Right lobe of liver (tissue), 6 donors: Measurements from ENCODE around the gene LTBR. TPM values are rescaled to one million over a fixed set of nuclear protein-coding genes. Genes with fewer than 3 reads are reported as not detected.
A peak's percentile ranks its signal among the peaks of the same experiment; 100 is the strongest.

Experiments
- ATAC-seq, 4 donors: fragments of 200-7000 bp; cut with Tn5 transposase; one replicate each; pipeline ENCODE4 v1.9.1; 2020; ENCODE audit warnings: mild to moderate bottlenecking in 4 of 4, moderate library complexity in 4 of 4
- DNase-seq, 3 donors: peaks; one replicate each; pipeline ENCODE4 v3.0.0-alpha.2; 2020
- H3K27ac ChIP-seq, 3 donors: fragments of 200-600 bp; one replicate each; pipeline ENCODE4 v1.8.0; 2022
- H3K27me3 ChIP-seq, 2 donors: fragments of 200-600 bp; one replicate each; pipeline ENCODE4 v1.8.0; 2022
- H3K36me3 ChIP-seq, 4 donors: fragments of 200-600 bp; sonication (generic) in 1 of 4; one replicate each; pipeline versions ENCODE4 v1.5.1 to v1.8.0; 2017 to 2022; ENCODE audit warnings: control low read depth in 1 of 4
- H3K4me1 ChIP-seq, 4 donors: fragments of 200-600 bp; sonication (generic) in 1 of 4; one replicate each; pipeline versions ENCODE4 v1.5.1 to v1.8.0; 2017 to 2022; ENCODE audit warnings: control low read depth in 1 of 4
- H3K4me3 ChIP-seq, 3 donors: fragments of 200-600 bp; one replicate each; pipeline ENCODE4 v1.8.0; 2022
- H3K9me3 ChIP-seq, 4 donors: fragments of 200-600 bp; sonication (generic) in 1 of 4; one replicate each; pipeline versions ENCODE4 v1.5.1 to v1.8.0; 2017 to 2022; ENCODE audit warnings: control low read depth in 1 of 4
- POLR2A ChIP-seq: fragments of 450-650 bp; IDR thresholded peaks from one replicate; pipeline ENCODE4 v1.6.1; 2017; ENCODE audit warnings: antibody characterized with exemption, mild to moderate bottlenecking
- WGBS: methylation state at CpG from one replicate; pipeline ENCODE4 v1.1.6; 2018; ENCODE audit warnings: low coverage, low lambda C conversion rate; ENCODE audit not compliant: insufficient coverage; ENCODE audit errors: missing lambda C conversion rate; 5-methylcytosine and 5-hydroxymethylcytosine counted together
- intact Hi-C, 2 donors: fragments of 100-400 bp; cut with DNase I; formaldehyde crosslinking; loops; one replicate each; pipeline versions ENCODE4 v1.11.2 to v1.14.1; 2022
- total RNA-seq, 6 experiments: library from RNA; depleted of rRNA in 2 of 6; stranded (reverse); fragments of >200 nt in 2 of 6; fragmentation: NEBNext Ultra II Directional in 3 of 6; extraction: Animal tissue kit (Norgen Biotek cat#: 25700) in 3 of 6; gene quantifications; one replicate each; pipeline versions ENCODE4 v1.1.0 to v1.2.4, GENCODE V29; 2016 to 2023
- TF ChIP-seq, protein P1 (sequence below), 4 donors: fragments of 200-600 bp in 3 of 4; fragments of 450-650 bp in 1 of 4; IDR thresholded peaks; one replicate each; pipeline versions ENCODE4 v1.5.1 to v1.8.0; 2016 to 2022; ENCODE audit warnings: antibody characterized with exemption in 4 of 4, mild to moderate bottlenecking in 2 of 4
- donor health status: DM: no; HTN: yes; CAD: no.
- donor health status: DM: no; HTN: no; CAD: no.
- donor health status: DM: no; HTN: no; CAD: no.
- donor health status: DM: no; HTN: yes; CAD: no.
- donor health status: DM: no; HTN: yes; CAD: no.

Gene LTBR
- total RNA-seq, 6 experiments from 2014 or later, result 83.8 to 235 (median 103) TPM

GRCh38 chr12:6428326-6428725 is 44.4 kb downstream of the LTBR start:
- Histone ChIP-seq H3K4me1 (no peaks in the 10 kb centered on the region), H3K36me3 (no peaks in the 10 kb centered on the region), H3K27me3 (no peaks in the 10 kb centered on the region), H3K4me3 (no peak overlapping the region), H3K9me3 (no peaks in the 10 kb centered on the region), H3K27ac (no peak overlapping the region)
- intact Hi-C loops, result loop anchor here in 1 of 2 donors (10.0 kb wide), 1 partner anchor 116 kb away; no protein-coding TSS in a partner anchor
- no peak for TF ChIP-seq POLR2A
- TF ChIP-seq, protein P1, sequence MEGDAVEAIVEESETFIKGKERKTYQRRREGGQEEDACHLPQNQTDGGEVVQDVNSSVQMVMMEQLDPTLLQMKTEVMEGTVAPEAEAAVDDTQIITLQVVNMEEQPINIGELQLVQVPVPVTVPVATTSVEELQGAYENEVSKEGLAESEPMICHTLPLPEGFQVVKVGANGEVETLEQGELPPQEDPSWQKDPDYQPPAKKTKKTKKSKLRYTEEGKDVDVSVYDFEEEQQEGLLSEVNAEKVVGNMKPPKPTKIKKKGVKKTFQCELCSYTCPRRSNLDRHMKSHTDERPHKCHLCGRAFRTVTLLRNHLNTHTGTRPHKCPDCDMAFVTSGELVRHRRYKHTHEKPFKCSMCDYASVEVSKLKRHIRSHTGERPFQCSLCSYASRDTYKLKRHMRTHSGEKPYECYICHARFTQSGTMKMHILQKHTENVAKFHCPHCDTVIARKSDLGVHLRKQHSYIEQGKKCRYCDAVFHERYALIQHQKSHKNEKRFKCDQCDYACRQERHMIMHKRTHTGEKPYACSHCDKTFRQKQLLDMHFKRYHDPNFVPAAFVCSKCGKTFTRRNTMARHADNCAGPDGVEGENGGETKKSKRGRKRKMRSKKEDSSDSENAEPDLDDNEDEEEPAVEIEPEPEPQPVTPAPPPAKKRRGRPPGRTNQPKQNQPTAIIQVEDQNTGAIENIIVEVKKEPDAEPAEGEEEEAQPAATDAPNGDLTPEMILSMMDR (IDR thresholded peaks at IDR 0.05), result no peak
- 48% methylated on average over 3 of the region's 3 CpGs for WGBS
- ATAC-seq (no peak), DNase-seq (no peak)

- WGBS, result 45% methylated on average over 19 of the region's 19 CpGs
- ATAC-seq (peak; percentile 50 to 81 (median 62)), DNase-seq (peak; percentile 35 to 59 (median 52))
- Histone ChIP-seq H3K4me3 (no peak overlapping the region), H3K4me1 (no peaks in the 10 kb centered on the region), H3K9me3 (no peaks in the 10 kb centered on the region), H3K27ac (no peak overlapping the region), H3K27me3 (no peaks in the 10 kb centered on the region), H3K36me3 (no peaks in the 10 kb centered on the region)
- TF ChIP-seq POLR2A, result no peak
- TF ChIP-seq, protein P1 (IDR thresholded peaks at IDR 0.05), result no peak
- intact Hi-C loops, result no loop called here
Observed at GRCh38 chr12:6430124-6430989, 46.4 kb downstream of the LTBR start.

DNA sequence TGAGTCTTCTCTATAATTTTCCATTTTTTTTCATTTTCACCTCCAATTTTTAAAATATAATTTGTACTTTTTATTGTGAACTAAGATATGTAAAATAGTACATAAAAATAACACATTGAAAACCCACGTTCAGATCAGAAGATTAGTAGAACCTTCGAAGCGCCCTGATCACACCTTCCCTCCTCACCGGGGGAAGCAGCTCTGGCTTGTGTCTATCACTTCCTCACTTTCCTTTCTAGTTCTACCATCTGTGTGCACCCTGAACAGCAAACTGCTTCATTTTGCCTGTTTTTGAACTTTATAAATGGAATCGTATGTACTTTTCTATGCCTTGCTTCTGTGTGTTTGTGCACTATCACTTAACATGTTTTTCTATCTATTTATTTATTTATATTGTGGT is 49.0 kb downstream of the LTBR start:
- intact Hi-C loops, result no loop called here
- Histone ChIP-seq H3K27me3 (no peaks in the 10 kb centered on the region), H3K36me3 (no peaks in the 10 kb centered on the region), H3K4me3 (no peak overlapping the region), H3K9me3 (no peaks in the 10 kb centered on the region), H3K27ac (no peak overlapping the region), H3K4me1 (no peaks in the 10 kb centered on the region)
- ATAC-seq, result no peak
- TF ChIP-seq, protein P1 (IDR thresholded peaks at IDR 0.05), result no peak
- TF ChIP-seq POLR2A, result no peak
- DNase-seq, result no peak
- WGBS, result 64% methylated on average over 5 of the region's 5 CpGs

GRCh38 chr12:6434205-6435140 is 50.5 kb downstream of the LTBR start:
- TF ChIP-seq POLR2A, result no peak
- TF ChIP-seq, protein P1 (IDR thresholded peaks at IDR 0.05), result no peak
- DNase-seq, result peak in 1 of 3 donors; percentile 26
- intact Hi-C loops, result no loop called here
- Histone ChIP-seq H3K4me1 (no peaks in the 10 kb centered on the region), H3K4me3 (no peak overlapping the region), H3K36me3 (no peaks in the 10 kb centered on the region), H3K27ac (no peak overlapping the region), H3K27me3 (no peaks in the 10 kb centered on the region), H3K9me3 (no peaks in the 10 kb centered on the region)
- WGBS, result 66% methylated on average over 7 of the region's 17 CpGs
- ATAC-seq, result no peak
